ENCODE data around the gene SLC22A12. TPM values are rescaled to one million over a fixed set of nuclear protein-coding genes. Genes with fewer than 3 reads are reported as not detected.
A peak's percentile ranks its signal among the peaks of the same experiment; 100 is the strongest.

SLC22A12 gene
- total RNA-seq, 1 donor from 2014 or later, result not detected

DNA sequence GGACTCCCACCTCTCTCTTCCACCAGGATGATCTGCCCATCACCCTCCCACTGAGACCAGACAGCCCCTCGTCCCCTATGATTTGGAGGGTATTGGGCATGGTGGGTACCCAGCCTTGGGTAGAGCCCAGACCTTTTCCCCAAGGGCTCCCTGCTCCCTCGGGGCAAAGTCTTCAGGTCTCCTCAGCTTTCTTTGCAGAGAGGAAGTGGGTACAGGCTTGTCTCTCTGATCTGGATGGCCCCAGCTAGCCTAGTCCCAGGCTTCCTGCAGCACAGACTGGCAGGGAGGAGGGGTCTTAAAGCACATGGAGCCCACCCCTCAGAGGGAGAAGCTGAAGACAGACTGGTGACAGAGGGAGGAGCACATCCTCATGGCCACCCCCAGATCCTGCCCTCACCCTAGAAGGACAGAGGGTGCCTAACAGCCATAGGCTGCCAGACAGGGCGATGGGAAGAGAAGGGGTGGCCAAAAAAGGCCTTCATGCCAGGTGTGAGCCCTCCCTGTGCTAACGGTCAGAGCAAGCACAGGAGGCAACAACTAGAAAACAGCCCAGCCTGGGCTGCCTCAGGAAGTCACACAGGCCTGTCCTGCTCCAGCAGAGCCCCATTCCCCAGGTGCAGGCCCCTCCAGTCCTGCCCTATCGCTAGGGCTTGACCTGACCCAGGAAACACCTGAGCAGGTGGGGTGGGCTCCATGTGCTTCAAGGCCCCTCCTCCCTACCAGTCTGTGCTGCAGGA lies 30.4 kb downstream of the SLC22A12 start:
- no peak for TF ChIP-seq CTCF (conservative IDR thresholded peaks at IDR 0.05)
- no peak for DNase-seq (ENCODE audit: extremely low spot score, unreplicated experiment)
- H3K4me3 Mint-ChIP-seq, result no peak overlapping the region
- no peaks in the 10 kb centered on the region for H3K27me3 Mint-ChIP-seq
- peaks cover 18% of the 10 kb centered on the region for H3K4me1 Mint-ChIP-seq (ENCODE audit: unreplicated experiment)
- peak overlapping the region; percentile 71 for H3K27ac Mint-ChIP-seq
- H3K36me3 Mint-ChIP-seq, result no peaks in the 10 kb centered on the region
- H3K9me3 Mint-ChIP-seq, result no peaks in the 10 kb centered on the region

- Mint-ChIP-seq H3K4me3 (no peak overlapping the region), H3K9me3 (no peaks in the 10 kb centered on the region), H3K27me3 (peaks cover 2% of the 10 kb centered on the region), H3K27ac (no peak overlapping the region), H3K36me3 (no peaks in the 10 kb centered on the region), H3K4me1 (ENCODE audit: unreplicated experiment) (peaks cover 24% of the 10 kb centered on the region)
- TF ChIP-seq CTCF (conservative IDR thresholded peaks at IDR 0.05), result no peak
- no peak for DNase-seq (ENCODE audit: extremely low spot score, unreplicated experiment)
Measured at GRCh38 chr11:64622681-64623080, 31.7 kb downstream of the SLC22A12 start.

GRCh38 chr11:64624883-64625481 lies 34.0 kb downstream of the SLC22A12 start:
- no peaks in the 10 kb centered on the region for H3K9me3 Mint-ChIP-seq
- H3K4me1 Mint-ChIP-seq (ENCODE audit: unreplicated experiment), result peaks cover 16% of the 10 kb centered on the region
- H3K27me3 Mint-ChIP-seq, result peaks cover 12% of the 10 kb centered on the region
- no peak for DNase-seq (ENCODE audit: extremely low spot score, unreplicated experiment)
- TF ChIP-seq CTCF (conservative IDR thresholded peaks at IDR 0.05), result no peak
- H3K36me3 Mint-ChIP-seq, result no peaks in the 10 kb centered on the region
- H3K4me3 Mint-ChIP-seq, result no peak overlapping the region
- H3K27ac Mint-ChIP-seq, result no peak overlapping the region

GRCh38 chr11:64626637-64627036 lies 35.6 kb downstream of the SLC22A12 start:
- no peak overlapping the region for H3K27ac Mint-ChIP-seq
- no peaks in the 10 kb centered on the region for H3K9me3 Mint-ChIP-seq
- no peak overlapping the region for H3K4me3 Mint-ChIP-seq
- peaks cover 7% of the 10 kb centered on the region for H3K4me1 Mint-ChIP-seq (ENCODE audit: unreplicated experiment)
- DNase-seq (ENCODE audit: extremely low spot score, unreplicated experiment), result no peak
- peaks cover 2% of the 10 kb centered on the region for H3K36me3 Mint-ChIP-seq
- H3K27me3 Mint-ChIP-seq, result peaks cover 14% of the 10 kb centered on the region
- no peak for TF ChIP-seq CTCF (conservative IDR thresholded peaks at IDR 0.05)

DNA sequence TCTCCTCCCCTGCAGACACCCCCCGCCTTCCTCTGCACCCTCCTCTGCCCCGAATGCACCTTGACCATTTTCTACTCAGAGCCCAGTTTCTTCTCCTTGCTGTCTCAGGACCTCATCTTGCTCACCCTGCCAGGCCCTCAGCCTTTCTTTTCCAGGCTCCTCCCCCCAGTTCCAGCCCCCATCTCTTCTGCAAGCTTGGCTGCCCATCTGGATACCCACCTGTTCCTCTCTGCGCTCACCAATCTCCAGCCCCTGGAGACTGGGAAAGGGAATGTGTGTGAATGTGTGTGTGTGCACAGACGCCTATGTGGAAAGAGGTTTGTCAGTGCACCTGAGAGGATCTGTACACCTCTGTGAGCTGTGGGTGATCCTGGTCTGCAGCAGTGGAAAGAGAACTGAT lies 36.4 kb downstream of the SLC22A12 start:
- Mint-ChIP-seq H3K36me3 (peaks cover 6% of the 10 kb centered on the region), H3K27me3 (peaks cover 18% of the 10 kb centered on the region), H3K4me3 (no peak overlapping the region), H3K4me1 (ENCODE audit: unreplicated experiment) (peaks cover 7% of the 10 kb centered on the region), H3K27ac (peak overlapping the region; percentile 13), H3K9me3 (no peaks in the 10 kb centered on the region)
- no peak for TF ChIP-seq CTCF (conservative IDR thresholded peaks at IDR 0.05)
- no peak for DNase-seq (ENCODE audit: extremely low spot score, unreplicated experiment)

Measured in type B pancreatic cell (in vitro differentiated cells).